BLaER1 (cell line): ENCODE measurements around the gene KAT6B.

Source experiments
- H3K27ac ChIP-seq: shearing (Covaris generic); formaldehyde crosslinking; 2 replicates; pipeline ENCODE4 v1.8.1; 2022
- H3K27me3 ChIP-seq: shearing (Covaris generic); formaldehyde crosslinking; 2 replicates; pipeline ENCODE4 v1.8.1; 2022
- H3K36me3 ChIP-seq: shearing (Covaris generic); formaldehyde crosslinking; 2 replicates; pipeline ENCODE4 v1.8.1; 2022
- H3K4me1 ChIP-seq: shearing (Covaris generic); formaldehyde crosslinking; 2 replicates; pipeline ENCODE4 v1.8.1; 2022
- H3K4me2 ChIP-seq: shearing (Covaris generic); formaldehyde crosslinking; 2 replicates; pipeline ENCODE4 v1.8.1; 2022
- H3K4me3 ChIP-seq: shearing (Covaris generic); formaldehyde crosslinking; 2 replicates; pipeline ENCODE4 v1.8.1; 2022
- H3K9ac ChIP-seq: shearing (Covaris generic); formaldehyde crosslinking; 2 replicates; pipeline ENCODE4 v1.8.1; 2022
- H3K9me3 ChIP-seq: shearing (Covaris generic); formaldehyde crosslinking; 2 replicates; pipeline ENCODE4 v1.8.1; 2022
- H4K20me1 ChIP-seq: shearing (Covaris generic); formaldehyde crosslinking; 2 replicates; pipeline ENCODE4 v1.8.1; 2022
- Cebpa-rat ChIP-seq: shearing (Covaris generic); IDR thresholded peaks from 2 replicates; pipeline ENCODE4 v1.8.1; 2022

The KAT6B gene

GRCh38 chr10:74822521-74823089, 3.8 kb upstream of the KAT6B start:
- Histone ChIP-seq H3K27me3 (no peaks in the 10 kb centered on the region), H3K4me2 (no peak overlapping the region), H3K9me3 (no peaks in the 10 kb centered on the region; the same call in 1 of the 2 replicates), H3K4me1 (peaks cover 24% of the 10 kb centered on the region), H3K36me3 (no peaks in the 10 kb centered on the region), H3K9ac (no peak overlapping the region), H3K27ac (no peak overlapping the region), H3K4me3 (no peak overlapping the region), H4K20me1 (peaks cover 7% of the 10 kb centered on the region)
- TF ChIP-seq Cebpa-rat: no peak

DNA sequence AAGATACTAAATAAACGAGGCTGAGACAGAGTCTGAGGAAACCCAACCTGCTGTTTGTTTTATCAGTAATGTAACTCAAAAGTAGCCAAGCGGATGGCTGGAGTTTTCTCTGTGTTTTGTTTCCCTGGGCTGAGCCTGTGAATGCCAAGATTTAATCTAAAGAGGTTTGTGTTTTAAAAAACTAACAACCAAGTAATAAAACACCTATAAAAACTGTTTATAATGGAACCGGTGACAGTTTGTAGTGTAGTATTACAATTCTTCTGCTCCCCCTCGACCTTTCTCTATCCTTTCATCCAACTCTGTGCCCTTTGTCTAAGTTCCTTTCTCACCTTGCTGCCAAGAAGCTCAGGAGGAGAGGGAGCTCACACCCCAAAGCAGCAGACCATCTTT, 2.6 kb upstream of the KAT6B start:
- H3K9ac ChIP-seq: peak overlapping the region; percentile 85; the same call in 1 of the 2 replicates
- H3K4me2 ChIP-seq: peak overlapping the region; percentile 95
- H3K36me3 ChIP-seq: no peaks in the 10 kb centered on the region
- no peaks in the 10 kb centered on the region for H3K27me3 ChIP-seq
- no peak for TF ChIP-seq Cebpa-rat
- no peaks in the 10 kb centered on the region for H3K9me3 ChIP-seq
- H3K27ac ChIP-seq: peak overlapping the region; percentile 91
- peaks cover 32% of the 10 kb centered on the region for H3K4me1 ChIP-seq
- H4K20me1 ChIP-seq: peaks cover 14% of the 10 kb centered on the region
- H3K4me3 ChIP-seq: no peak overlapping the region

GRCh38 chr10:74824184-74824899, 2.1 kb upstream of the KAT6B start:
- H3K4me3 ChIP-seq: peak overlapping the region; percentile 91
- no peaks in the 10 kb centered on the region for H3K36me3 ChIP-seq
- peaks cover 37% of the 10 kb centered on the region for H3K4me1 ChIP-seq
- no peak for TF ChIP-seq Cebpa-rat
- H4K20me1 ChIP-seq: peaks cover 14% of the 10 kb centered on the region
- no peaks in the 10 kb centered on the region for H3K27me3 ChIP-seq
- peak overlapping the region; percentile 91 for H3K27ac ChIP-seq
- H3K4me2 ChIP-seq: peak overlapping the region; percentile 95
- H3K9ac ChIP-seq: peak overlapping the region; percentile 85
- H3K9me3 ChIP-seq: no peaks in the 10 kb centered on the region

DNA sequence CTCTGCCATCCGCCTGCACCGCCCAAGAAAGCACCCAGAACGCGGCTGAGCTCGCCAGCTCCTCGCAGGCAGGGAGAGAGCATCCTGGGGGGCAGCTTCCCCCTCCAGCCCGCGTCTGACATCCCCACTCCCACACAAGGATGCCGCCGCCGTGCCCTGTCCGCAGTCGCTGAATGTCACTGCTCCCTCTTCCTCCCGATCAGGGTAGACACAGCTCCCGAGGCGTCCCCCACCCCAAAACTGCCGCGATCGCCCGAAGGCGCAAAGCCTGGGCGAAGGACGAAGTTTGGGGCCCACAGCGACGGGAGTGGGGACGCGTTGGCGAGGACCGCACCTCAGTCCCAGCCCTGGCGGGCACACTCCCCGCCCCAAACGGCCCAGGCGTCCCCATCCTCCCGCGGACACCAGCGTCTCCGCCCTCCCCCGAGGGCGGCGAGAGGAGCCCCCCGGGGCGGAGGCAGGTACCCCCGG, 1.5 kb upstream of the KAT6B start:
- Histone ChIP-seq H3K4me1 (peaks cover 38% of the 10 kb centered on the region), H4K20me1 (peaks cover 14% of the 10 kb centered on the region), H3K9me3 (no peaks in the 10 kb centered on the region), H3K27me3 (no peaks in the 10 kb centered on the region), H3K4me3 (peak overlapping the region; percentile 91), H3K4me2 (peak overlapping the region; percentile 95), H3K36me3 (peaks cover under 1% of the 10 kb centered on the region; the same call in 1 of the 2 replicates), H3K9ac (peak overlapping the region; percentile 85), H3K27ac (peak overlapping the region; percentile 91)
- no peak for TF ChIP-seq Cebpa-rat

DNA sequence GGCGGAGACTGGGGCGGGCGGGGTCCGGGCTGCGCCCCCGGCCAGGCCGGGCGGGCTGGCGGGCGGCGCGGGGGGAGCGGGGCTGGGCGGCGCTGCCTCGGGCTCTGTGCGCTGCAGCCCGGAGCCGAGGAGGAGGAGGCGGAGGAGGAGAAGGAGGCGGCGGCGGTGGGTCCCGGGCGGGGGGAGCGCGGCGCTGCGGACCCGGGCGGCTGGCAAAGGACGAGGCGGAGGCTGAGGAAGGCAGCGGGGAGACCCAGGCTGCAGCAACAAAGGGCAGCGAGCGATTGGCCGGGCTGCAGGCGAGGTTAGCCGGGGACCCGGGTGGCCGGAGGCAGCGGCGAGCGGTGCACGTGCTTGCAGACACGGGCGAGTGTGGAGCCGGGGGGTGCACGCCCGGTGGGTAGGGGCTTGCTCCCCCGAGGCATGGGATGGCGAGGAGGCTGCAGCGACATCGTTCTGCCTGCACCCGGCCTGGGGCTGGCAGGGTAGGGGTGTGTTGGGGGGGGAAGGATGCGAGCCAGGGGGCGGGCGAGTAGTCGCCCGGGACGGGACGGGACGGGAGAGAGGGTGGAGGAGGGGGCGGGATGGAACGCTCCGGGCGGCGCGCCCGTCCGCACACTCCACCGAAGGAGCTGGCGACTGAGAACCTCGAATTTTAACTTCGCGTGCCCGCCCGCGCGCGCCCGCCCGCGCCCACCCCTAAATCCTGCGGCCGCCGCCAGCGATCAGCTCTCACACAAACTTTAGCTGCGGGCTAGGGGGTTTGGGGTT, 844 bp upstream of the KAT6B start:
- peaks cover 14% of the 10 kb centered on the region for H4K20me1 ChIP-seq
- TF ChIP-seq Cebpa-rat: no peak
- peak overlapping the region; percentile 95 for H3K4me2 ChIP-seq
- peak overlapping the region; percentile 85 for H3K9ac ChIP-seq
- H3K27me3 ChIP-seq: no peaks in the 10 kb centered on the region
- H3K4me3 ChIP-seq: peak overlapping the region; percentile 91
- peaks cover 5% of the 10 kb centered on the region; the same call in 1 of the 2 replicates for H3K36me3 ChIP-seq
- H3K9me3 ChIP-seq: no peaks in the 10 kb centered on the region
- peaks cover 38% of the 10 kb centered on the region for H3K4me1 ChIP-seq
- H3K27ac ChIP-seq: peak overlapping the region; percentile 91

DNA sequence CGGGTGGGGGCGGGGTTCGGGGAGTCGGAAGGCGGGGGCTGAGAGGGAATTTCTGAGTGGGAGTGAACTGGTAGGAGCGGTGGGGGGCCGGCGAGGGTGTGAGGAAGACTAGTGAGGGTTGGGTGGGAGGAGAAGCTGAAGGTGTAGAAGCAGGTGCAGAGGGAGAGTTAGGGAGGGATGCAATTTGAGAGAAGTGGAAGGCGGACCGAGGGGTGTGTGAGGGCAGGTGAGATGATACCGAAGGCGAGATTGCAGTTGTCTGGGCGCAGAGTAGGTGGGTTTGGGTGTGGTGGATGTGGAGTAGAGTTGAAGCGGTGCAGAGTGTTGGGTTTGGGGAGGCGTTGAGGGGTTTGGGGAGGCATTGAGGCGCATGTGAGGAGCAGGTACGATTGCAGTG, 643 bp downstream of the KAT6B start:
- 0 out of 2 replicates have a peak overlapping the region, but pooled peaks have one; percentile 12 for H3K27ac ChIP-seq

DNA sequence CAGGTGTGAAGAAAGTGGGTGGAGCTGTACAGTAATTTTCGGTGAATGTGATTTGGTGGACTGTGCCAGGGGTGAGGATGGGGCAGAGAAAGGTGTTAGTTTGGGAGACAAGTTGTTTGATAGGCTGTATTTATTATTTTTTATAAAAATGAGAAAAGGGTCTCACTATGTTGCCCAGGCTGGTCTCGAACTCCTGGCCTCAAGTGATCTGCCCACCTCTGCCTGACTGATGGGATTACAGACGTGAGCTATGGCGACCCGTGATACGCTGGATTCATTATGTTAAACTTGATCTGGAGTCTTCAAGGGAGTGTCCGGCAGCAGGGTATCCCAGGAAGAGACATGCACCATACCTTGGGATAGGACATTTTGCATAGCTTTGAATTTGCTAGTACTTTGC, 1.3 kb downstream of the KAT6B start:
- Histone ChIP-seq H3K9me3 (no peaks in the 10 kb centered on the region), H3K4me2 (peak overlapping the region; percentile 87), H4K20me1 (peaks cover 34% of the 10 kb centered on the region), H3K4me3 (peak overlapping the region; percentile 67), H3K9ac (peak overlapping the region; percentile 13; the same call in 1 of the 2 replicates), H3K27ac (no peak overlapping the region), H3K36me3 (peaks cover 5% of the 10 kb centered on the region; the same call in 1 of the 2 replicates), H3K4me1 (peaks cover 38% of the 10 kb centered on the region), H3K27me3 (no peaks in the 10 kb centered on the region)
- no peak for TF ChIP-seq Cebpa-rat

More for the DNA sequence above, 643 bp downstream of the KAT6B start:
- H3K36me3 ChIP-seq: peaks cover 5% of the 10 kb centered on the region; the same call in 1 of the 2 replicates
- peak overlapping the region; percentile 67 for H3K4me3 ChIP-seq
- peak overlapping the region; percentile 13; the same call in 1 of the 2 replicates for H3K9ac ChIP-seq
- H3K4me1 ChIP-seq: peaks cover 38% of the 10 kb centered on the region
- TF ChIP-seq Cebpa-rat: no peak
- H3K27me3 ChIP-seq: no peaks in the 10 kb centered on the region
- peaks cover 27% of the 10 kb centered on the region for H4K20me1 ChIP-seq
- peak overlapping the region; percentile 87 for H3K4me2 ChIP-seq
- H3K9me3 ChIP-seq: no peaks in the 10 kb centered on the region

DNA sequence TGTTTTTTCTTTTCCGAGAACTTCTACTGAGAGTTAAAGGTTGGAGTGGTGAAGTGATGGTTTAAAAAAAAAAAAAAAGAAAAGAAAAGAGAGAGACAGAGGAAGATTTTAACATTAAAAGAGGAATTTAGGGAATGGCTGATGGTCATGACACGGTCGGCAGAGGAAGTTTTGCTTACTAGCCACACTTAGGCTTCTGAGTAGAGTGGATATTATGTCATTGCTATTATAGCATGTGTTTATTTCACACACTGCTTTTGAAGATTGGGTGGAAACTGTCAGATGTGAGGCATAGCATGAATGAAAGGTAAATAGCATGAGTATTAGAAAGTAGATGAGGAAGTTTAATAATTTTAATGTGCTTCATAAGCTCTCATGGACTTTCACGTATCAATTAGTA, 2.5 kb downstream of the KAT6B start:
- TF ChIP-seq Cebpa-rat: no peak
- Histone ChIP-seq H3K4me1 (peaks cover 38% of the 10 kb centered on the region), H3K4me3 (no peak overlapping the region), H3K9me3 (no peaks in the 10 kb centered on the region), H3K9ac (no peak overlapping the region), H3K36me3 (peaks cover 5% of the 10 kb centered on the region; the same call in 1 of the 2 replicates), H3K27me3 (no peaks in the 10 kb centered on the region), H3K27ac (no peak overlapping the region), H3K4me2 (no peak overlapping the region), H4K20me1 (peaks cover 43% of the 10 kb centered on the region)

DNA sequence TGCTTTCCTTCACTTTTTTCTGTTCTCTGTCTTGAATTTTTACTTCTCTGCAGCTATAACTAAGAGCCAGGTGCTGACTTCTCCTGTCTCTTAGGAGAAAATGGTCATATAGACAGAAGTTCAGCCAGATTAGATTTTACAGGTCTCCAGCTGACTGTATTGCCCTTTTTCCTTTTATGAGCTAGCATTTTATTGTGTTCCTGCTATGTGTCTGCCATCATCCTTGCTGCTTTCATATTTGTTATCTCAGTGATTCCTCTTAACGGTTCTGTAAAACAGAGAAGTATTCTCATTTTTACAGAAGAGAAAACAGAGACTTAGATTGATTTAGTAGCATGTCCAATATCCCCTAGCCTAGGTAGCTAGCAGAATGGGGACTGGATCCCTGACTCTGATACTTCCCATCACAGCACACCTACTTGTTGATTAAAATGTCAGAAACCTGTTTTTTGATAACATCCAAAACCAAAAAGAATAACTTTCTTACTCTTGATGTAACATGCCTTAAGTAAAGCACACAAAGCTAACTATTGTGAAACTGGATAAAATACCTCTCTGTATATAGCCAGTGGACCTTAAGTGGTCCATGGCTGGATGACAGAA, 5.2 kb downstream of the KAT6B start:
- no peak overlapping the region for H3K27ac ChIP-seq
- no peak for TF ChIP-seq Cebpa-rat
- H3K4me3 ChIP-seq: no peak overlapping the region
- H3K36me3 ChIP-seq: peaks cover 18% of the 10 kb centered on the region
- peaks cover 42% of the 10 kb centered on the region for H3K4me1 ChIP-seq
- H3K27me3 ChIP-seq: no peaks in the 10 kb centered on the region
- no peak overlapping the region for H3K4me2 ChIP-seq
- H4K20me1 ChIP-seq: peaks cover 52% of the 10 kb centered on the region
- no peak overlapping the region for H3K9ac ChIP-seq
- H3K9me3 ChIP-seq: peaks cover 23% of the 10 kb centered on the region
